OCI-LY1 (cell line): Measurements from ENCODE around the gene LIN28B.

Experiments
- CTCF ChIP-seq: fragments of 200-600 bp; sonication (generic), shearing (Covaris generic); IDR thresholded peaks from 2 replicates; pipeline ENCODE4 v1.5.1; 2017; ENCODE audit warnings: mild to moderate bottlenecking, antibody characterized with exemption, low read length, moderate library complexity, mixed read lengths
- EZH2 ChIP-seq: fragments of 200-600 bp; sonication (generic), shearing (Covaris generic); IDR thresholded peaks from 2 replicates; pipeline ENCODE4 v1.8.0; 2017; ENCODE audit warnings: borderline replicate concordance, mixed run types, mild to moderate bottlenecking, antibody characterized with exemption, low read length, moderate library complexity, mixed read lengths

DNA sequence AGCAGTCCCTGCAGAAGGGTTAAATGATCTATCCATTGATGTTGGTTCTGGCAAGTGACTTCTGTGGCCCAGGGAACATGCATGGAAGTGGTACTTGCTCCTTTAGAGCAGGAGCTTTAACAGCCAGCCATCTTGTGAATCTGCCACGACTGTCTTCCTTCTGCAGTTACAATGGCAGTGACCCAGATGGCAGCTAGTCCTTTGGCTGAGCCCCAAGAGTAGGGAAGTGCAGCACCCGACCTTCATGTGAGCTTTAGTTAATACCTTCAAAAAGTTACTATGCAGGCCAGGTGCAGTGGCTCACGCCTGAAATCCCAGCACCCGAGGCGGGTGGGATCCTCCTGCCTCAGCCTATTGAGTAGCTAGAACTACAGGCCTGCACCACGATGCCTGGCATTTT is 156.5 kb downstream of the LIN28B start:
- TF ChIP-seq CTCF (no peak), EZH2 (no peak)
